SK-N-MC (cell line): Measurements from ENCODE around the gene ZNF687.

Experiments
- EZH2 ChIP-seq: fragments of 200-600 bp; sonication (generic); IDR thresholded peaks from one replicate; pipeline ENCODE4 v1.6.1; 2017; ENCODE audit warnings: antibody characterized with exemption
- POLR2AphosphoS5 ChIP-seq: IDR thresholded peaks from 2 replicates; pipeline ENCODE4 v1.6.1; 2012; ENCODE audit warnings: mild to moderate bottlenecking, low read depth, low read length, borderline replicate concordance

DNA sequence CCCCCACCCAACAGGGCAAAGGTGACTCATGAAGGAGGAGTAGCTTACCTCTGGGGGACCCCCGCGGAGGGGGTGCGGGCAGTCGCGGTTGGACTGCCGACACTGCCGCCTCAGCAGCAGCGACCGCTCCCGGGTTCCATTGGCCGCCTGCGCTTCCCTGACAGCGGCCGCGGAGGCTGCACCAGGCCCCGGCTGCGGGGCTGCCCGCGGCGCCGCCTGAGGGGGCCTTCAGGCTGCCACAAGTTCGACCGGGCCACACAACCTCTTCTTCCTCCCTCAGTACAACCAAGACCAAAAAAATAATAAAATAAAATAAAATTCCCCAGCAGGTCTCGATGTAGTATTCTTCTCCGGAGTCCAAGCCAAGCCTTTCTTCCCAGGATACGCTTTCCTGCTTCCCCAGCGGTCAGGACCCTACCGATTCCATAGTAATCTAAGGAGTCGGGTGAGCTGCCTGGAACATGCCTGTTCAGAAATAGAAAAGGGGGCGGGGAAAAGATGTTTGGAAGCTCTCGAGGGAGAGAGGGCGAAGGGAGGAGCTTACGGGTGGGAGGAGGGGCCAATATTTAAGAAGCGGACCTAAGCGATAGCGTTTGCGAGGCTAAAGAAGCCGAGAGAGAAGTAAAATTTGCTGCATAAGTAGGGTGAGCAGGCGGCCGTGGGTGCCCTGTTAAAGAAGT, 45.3 kb downstream of the ZNF687 start, which contains the start of gene PI4KB:
- TF ChIP-seq POLR2AphosphoS5, result peak; percentile 33
- no peak for TF ChIP-seq EZH2
